Lower lobe of right lung (tissue), 2 donors: ENCODE data around the gene CEL. TPM values are rescaled to one million over a fixed set of nuclear protein-coding genes. Genes with fewer than 3 reads are reported as not detected.

Source experiments
- ATAC-seq, 2 donors: fragments of 200-7000 bp; cut with Tn5 transposase; one replicate each; pipeline ENCODE4 v1.9.1; 2020 to 2022; ENCODE audit warnings: mild to moderate bottlenecking in 2 of 2, moderate library complexity in 2 of 2
- DNase-seq: peaks from one replicate; pipeline ENCODE4 v3.0.0-alpha.2; 2020
- H3K27ac ChIP-seq: fragments of 200-600 bp; one replicate; pipeline ENCODE4 v1.8.0; 2022
- H3K27me3 ChIP-seq: fragments of 200-600 bp; one replicate; pipeline ENCODE4 v1.8.0; 2022; ENCODE audit warnings: low read depth
- H3K36me3 ChIP-seq: fragments of 200-600 bp; one replicate; pipeline ENCODE4 v1.8.0; 2022; ENCODE audit warnings: mild to moderate bottlenecking
- H3K4me1 ChIP-seq: fragments of 200-600 bp; one replicate; pipeline ENCODE4 v1.8.0; 2022
- H3K4me3 ChIP-seq: fragments of 200-600 bp; one replicate; pipeline ENCODE4 v1.8.0; 2022; ENCODE audit warnings: mild to moderate bottlenecking
- H3K9me3 ChIP-seq: fragments of 200-600 bp; one replicate; pipeline ENCODE4 v1.8.0; 2022
- CTCF ChIP-seq: fragments of 200-600 bp; IDR thresholded peaks from one replicate; pipeline ENCODE4 v1.8.0; 2022; ENCODE audit warnings: antibody characterized with exemption, mild to moderate bottlenecking
- intact Hi-C: fragments of 100-400 bp; cut with DNase I; formaldehyde crosslinking; loops from one replicate; pipeline ENCODE4 v1.11.0; 2022
- total RNA-seq: library from RNA; stranded (reverse); fragmentation: NEBNext Ultra II Directional; extraction: Animal tissue kit (Norgen Biotek cat#: 25700); gene quantifications from one replicate; pipeline ENCODE4 v1.2.1, GENCODE V29; 2021
- donor health status: DM: no; HTN: yes; CAD: no; lungs with severe emphysema.

CEL gene
- total RNA-seq, 1 donor from 2014 or later: 1.4 TPM

DNA sequence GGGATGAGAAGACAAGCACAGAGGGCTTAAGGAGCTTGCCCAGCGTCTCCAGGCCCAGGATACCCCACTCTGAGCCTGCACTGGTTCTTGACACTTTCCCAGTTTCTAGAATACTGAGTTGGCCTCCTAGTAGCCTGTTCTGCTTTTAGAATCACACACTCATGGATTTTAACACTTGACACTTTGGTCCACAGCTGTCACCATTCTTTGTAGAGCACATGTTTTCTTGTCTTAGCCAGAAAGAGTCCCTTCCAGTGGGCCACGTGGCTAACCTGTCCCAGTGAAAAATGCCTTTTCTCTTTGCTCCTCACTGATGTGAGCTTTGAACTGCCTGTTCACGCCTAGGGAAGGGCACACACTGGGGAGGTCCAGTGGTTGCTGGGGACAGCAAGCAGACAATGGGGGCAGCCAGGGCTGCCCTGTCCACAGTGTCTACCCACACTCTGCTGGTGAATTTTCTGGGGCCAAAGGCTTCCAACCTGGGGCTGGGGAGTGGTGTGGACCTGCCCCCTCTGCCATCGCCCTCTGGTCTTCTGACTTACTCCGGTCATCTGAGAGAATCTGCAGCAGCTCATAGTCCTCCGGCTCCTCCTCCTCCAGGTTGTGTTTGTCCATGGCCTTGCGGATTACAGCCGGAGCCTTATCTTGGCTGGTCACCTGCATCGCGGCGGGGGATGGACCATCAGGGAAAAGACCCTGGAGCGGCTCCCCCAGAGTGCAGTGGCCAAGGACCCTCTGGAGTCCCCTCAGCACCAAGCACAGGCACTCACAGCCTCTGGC, 38.1 kb downstream of the CEL start:
- intact Hi-C loops: loop anchor here (5.0 kb wide), 1 partner anchor 47 kb away; no protein-coding TSS in a partner anchor
- DNase-seq (peak; percentile 32), ATAC-seq (no peak)
- Histone ChIP-seq H3K4me3 (no peak overlapping the region), H3K27ac (no peak overlapping the region), H3K4me1 (no peaks in the 10 kb centered on the region), H3K27me3 (no peaks in the 10 kb centered on the region), H3K36me3 (peaks cover 84% of the 10 kb centered on the region), H3K9me3 (peaks cover 9% of the 10 kb centered on the region)
- no peak for TF ChIP-seq CTCF

- ATAC-seq (no peak), DNase-seq (peak; percentile 25)
- intact Hi-C loops: loop anchor here (5.0 kb wide), 1 partner anchor 47 kb away; no protein-coding TSS in a partner anchor
- H3K27ac ChIP-seq: no peak overlapping the region
- peaks cover 9% of the 10 kb centered on the region for H3K9me3 ChIP-seq
- no peak overlapping the region for H3K4me3 ChIP-seq
- H3K36me3 ChIP-seq: peaks cover 90% of the 10 kb centered on the region
- H3K27me3 ChIP-seq: no peaks in the 10 kb centered on the region
- TF ChIP-seq CTCF: no peak
- no peaks in the 10 kb centered on the region for H3K4me1 ChIP-seq
Measured at GRCh38 chr9:133100506-133101355, 39.0 kb downstream of the CEL start.

DNA sequence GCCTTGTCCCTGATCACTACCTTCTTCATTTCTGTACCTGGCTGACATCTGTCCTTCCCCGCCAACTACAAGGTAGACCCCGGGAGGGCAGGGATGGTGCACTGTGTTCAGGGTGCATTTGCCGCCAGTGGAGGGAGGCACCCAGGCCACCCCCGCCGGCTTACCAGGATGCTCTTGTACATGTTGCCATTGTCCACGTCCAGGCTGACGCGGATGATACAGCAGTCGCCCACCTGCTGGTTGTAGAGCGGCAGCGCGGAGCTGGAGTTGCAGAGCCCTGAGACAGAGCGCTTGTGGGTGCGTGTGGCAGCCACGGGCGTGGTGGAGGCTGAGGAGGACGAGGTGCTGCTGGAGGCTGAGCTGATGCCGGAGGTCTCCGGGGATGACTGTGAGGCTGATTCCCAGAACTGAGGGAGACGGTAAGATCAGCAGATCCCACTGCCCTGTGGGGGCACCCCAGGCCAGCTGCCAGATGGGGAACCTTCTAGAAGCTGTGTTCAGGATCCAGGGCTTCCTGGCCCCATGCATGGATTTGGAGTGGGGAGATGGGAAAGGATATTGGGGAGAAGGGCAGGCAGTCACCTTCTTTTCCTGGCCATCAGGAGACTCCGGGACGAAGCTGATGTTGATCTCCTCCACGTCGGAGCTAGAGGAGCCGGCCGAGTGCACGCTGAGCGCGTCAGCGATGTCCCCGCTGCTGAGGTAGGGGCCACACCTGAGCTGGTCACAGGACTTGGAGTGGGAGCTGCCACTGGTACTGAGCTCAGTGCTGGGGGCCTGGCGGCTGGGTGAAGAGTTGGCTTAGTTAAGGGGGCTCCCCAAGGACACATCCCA, 39.8 kb downstream of the CEL start:
- intact Hi-C loops: loop anchor here (5.0 kb wide), 1 partner anchor 46 kb away; no protein-coding TSS in a partner anchor
- Histone ChIP-seq H3K4me1 (no peaks in the 10 kb centered on the region), H3K9me3 (peaks cover 4% of the 10 kb centered on the region), H3K27ac (no peak overlapping the region), H3K4me3 (no peak overlapping the region), H3K36me3 (peaks cover 98% of the 10 kb centered on the region), H3K27me3 (no peaks in the 10 kb centered on the region)
- ATAC-seq: no peak
- DNase-seq: peak; percentile 45
- TF ChIP-seq CTCF: no peak

DNA sequence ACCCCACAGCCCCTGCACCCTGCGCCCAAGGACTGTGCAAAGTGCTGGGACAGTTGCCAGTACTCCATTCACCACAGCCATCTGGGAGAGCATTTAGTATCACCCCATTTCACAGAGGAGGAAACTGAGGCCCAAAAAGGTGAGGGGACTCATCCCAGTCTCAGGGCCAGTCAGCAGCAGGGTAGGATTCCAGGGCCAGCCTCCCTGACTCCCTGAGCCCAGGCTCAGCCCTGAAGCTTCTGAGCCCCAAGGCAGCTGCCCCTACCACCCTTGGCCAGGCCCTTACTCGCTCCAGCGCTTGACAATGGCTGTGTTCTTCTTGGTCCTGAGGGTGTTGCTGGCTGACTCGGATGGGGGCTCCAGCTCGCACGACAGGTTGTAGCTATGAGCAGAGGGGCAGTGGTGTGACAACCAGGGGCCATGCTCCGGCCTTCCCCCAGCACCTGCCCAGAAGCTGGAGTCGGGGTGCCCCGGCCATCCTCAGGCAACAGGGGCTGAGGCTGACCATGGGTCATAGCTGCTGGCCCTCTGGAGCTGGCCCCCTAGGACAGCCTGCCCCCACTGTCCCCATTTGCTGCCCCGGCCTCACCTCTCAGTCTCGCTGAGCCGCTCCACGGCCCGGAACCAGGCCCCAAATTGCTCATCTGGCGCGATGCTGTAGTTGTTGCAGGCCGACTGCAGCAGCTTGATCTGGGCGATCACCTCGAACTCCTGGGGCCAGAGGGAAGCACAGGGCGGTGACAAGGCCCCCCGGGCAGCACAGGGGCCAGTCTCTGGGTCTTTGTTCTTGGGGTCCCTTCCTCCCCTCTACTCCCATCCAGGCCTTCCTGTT, 40.6 kb downstream of the CEL start:
- intact Hi-C loops: loop anchor here (5.0 kb wide), 1 partner anchor 45 kb away; no protein-coding TSS in a partner anchor
- Histone ChIP-seq H3K9me3 (no peaks in the 10 kb centered on the region), H3K36me3 (peaks cover 98% of the 10 kb centered on the region), H3K4me1 (no peaks in the 10 kb centered on the region), H3K27me3 (no peaks in the 10 kb centered on the region), H3K4me3 (no peak overlapping the region), H3K27ac (no peak overlapping the region)
- ATAC-seq (no peak), DNase-seq (peak; percentile 38)
- TF ChIP-seq CTCF: no peak
